ENCODE data around the gene DCUN1D4.

DCUN1D4 gene

GRCh38 chr4:51842554-51843308 lies at the start of gene DCUN1D4:
DCUN1D4 (plus strand) TSS chr4:51843153; CDS start chr4:51843243, 90 bp downstream.
- peak within 1 kb of the TSS; percentile 66 for H3K4me3 ChIP-seq (replicated peaks; ENCODE audit: low read depth, low read length)
- DNase-seq (ENCODE audit: low read depth) = peak; percentile 100
- peak; percentile 22 for TF ChIP-seq CTCF (IDR thresholded peaks at IDR 0.05; ENCODE audit: low read length, missing control alignments)

- H3K4me3 ChIP-seq (replicated peaks; ENCODE audit: low read depth, low read length) = no peak overlapping the region
- TF ChIP-seq CTCF (IDR thresholded peaks at IDR 0.05; ENCODE audit: low read length, missing control alignments) = no peak
- DNase-seq (ENCODE audit: low read depth) = no peak
Observed at GRCh38 chr4:51820443-51821234, 22.3 kb upstream of the DCUN1D4 start.

- no peak for TF ChIP-seq CTCF (IDR thresholded peaks at IDR 0.05; ENCODE audit: low read length, missing control alignments)
- DNase-seq (ENCODE audit: low read depth) = no peak
- H3K4me3 ChIP-seq (replicated peaks; ENCODE audit: low read depth, low read length) = no peak overlapping the region
Observed at GRCh38 chr4:51825341-51825740, 17.6 kb upstream of the DCUN1D4 start.

- H3K4me3 ChIP-seq (replicated peaks; ENCODE audit: low read depth, low read length) = no peak overlapping the region
- TF ChIP-seq CTCF (IDR thresholded peaks at IDR 0.05; ENCODE audit: low read length, missing control alignments) = no peak
- no peak for DNase-seq (ENCODE audit: low read depth)
Observed at GRCh38 chr4:51830156-51830720, 12.7 kb upstream of the DCUN1D4 start.

GRCh38 chr4:51831133-51831532 lies 11.8 kb upstream of the DCUN1D4 start:
- peak; percentile 84 for TF ChIP-seq CTCF (IDR thresholded peaks at IDR 0.05; ENCODE audit: low read length, missing control alignments)
- DNase-seq (ENCODE audit: low read depth) = peak; percentile 74

DNA sequence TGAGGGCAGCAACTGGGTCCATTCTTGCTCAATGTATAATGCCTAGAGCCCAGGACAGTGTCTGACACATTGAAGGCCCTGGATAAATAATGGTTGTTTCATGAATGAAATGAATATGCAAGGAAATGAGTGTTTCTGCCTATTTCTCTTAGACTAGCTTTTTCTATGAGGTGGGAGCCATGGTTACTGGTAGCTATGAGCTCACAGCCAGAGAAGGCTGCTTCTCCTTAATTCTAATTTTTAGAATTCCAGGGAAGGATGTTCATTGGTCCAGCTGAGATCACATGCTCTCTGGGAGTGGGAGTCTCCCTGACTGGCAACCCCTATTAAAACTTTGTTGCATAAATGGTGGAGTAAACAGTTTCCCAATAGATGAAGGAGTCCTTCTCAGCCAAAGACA lies 9.7 kb upstream of the DCUN1D4 start:
- TF ChIP-seq CTCF (IDR thresholded peaks at IDR 0.05; ENCODE audit: low read length, missing control alignments) = no peak
- no peak overlapping the region for H3K4me3 ChIP-seq (replicated peaks; ENCODE audit: low read depth, low read length)
- no peak for DNase-seq (ENCODE audit: low read depth)

More at GRCh38 chr4:51831133-51831532, 11.8 kb upstream of the DCUN1D4 start:
- H3K4me3 ChIP-seq (replicated peaks; ENCODE audit: low read depth, low read length) = no peak overlapping the region
